ENCODE results near the gene APEX1.
"Not testable (repeated sequence)": the region's sequence is repeated elsewhere in the genome, so short reads cannot be mapped to it uniquely, and the experiment has no call there.

APEX1 gene

GRCh38 chr14:20436363-20436755 is 18.7 kb upstream of the APEX1 start:
- DNase-seq = no peak

- DNase-seq = no peak
Measured at GRCh38 chr14:20438664-20439063, 16.4 kb upstream of the APEX1 start.

GRCh38 chr14:20440465-20440864 is 14.6 kb upstream of the APEX1 start:
- DNase-seq = no peak

- no peak for DNase-seq
Measured at GRCh38 chr14:20440882-20441281, 14.1 kb upstream of the APEX1 start.

GRCh38 chr14:20441461-20441860 is 13.6 kb upstream of the APEX1 start:
- no peak for DNase-seq

- not testable (repeated sequence) for DNase-seq
Measured at GRCh38 chr14:20443650-20444049, 11.4 kb upstream of the APEX1 start.

GRCh38 chr14:20446889-20447288 is 8.1 kb upstream of the APEX1 start:
- DNase-seq = no peak

- not testable (repeated sequence) for DNase-seq
Measured at GRCh38 chr14:20452831-20453230, 2.2 kb upstream of the APEX1 start.

GRCh38 chr14:20455355-20456300 is 602 bp downstream of the APEX1 start:
- no peak for DNase-seq

- DNase-seq = no peak
Measured at GRCh38 chr14:20456971-20457370, 1.9 kb downstream of the APEX1 start.

GRCh38 chr14:20458031-20458789 is 3.2 kb downstream of the APEX1 start:
- DNase-seq = no peak

- no peak for DNase-seq
Measured at GRCh38 chr14:20460458-20461224, 5.6 kb downstream of the APEX1 start.

GRCh38 chr14:20461225-20462141 is 6.5 kb downstream of the APEX1 start, which contains the start of gene PIP4P1:
Gene PIP4P1 (minus strand): TSS chr14:20461434. CDS start chr14:20461325, 109 bp downstream.
- peak; percentile 98 for DNase-seq

GRCh38 chr14:20468764-20469241 is 13.8 kb downstream of the APEX1 start:
- DNase-seq = no peak

GRCh38 chr14:20469242-20469889 is 14.3 kb downstream of the APEX1 start, which contains the start of gene PNP:
Gene PNP (plus strand): TSS chr14:20469406. CDS start chr14:20469525, 119 bp downstream.
- DNase-seq = no peak

GRCh38 chr14:20469890-20470602 is 15.0 kb downstream of the APEX1 start:
- DNase-seq = no peak

GRCh38 chr14:20470603-20470901 is 15.5 kb downstream of the APEX1 start:
- DNase-seq = no peak

- no peak for DNase-seq
Measured at GRCh38 chr14:20472536-20473169, 17.6 kb downstream of the APEX1 start.

- DNase-seq = no peak
Measured at GRCh38 chr14:20476776-20477175, 21.8 kb downstream of the APEX1 start.

Data from cortex of kidney (tissue), 1 donor.